ENCODE results near the gene LMO1.

DNA sequence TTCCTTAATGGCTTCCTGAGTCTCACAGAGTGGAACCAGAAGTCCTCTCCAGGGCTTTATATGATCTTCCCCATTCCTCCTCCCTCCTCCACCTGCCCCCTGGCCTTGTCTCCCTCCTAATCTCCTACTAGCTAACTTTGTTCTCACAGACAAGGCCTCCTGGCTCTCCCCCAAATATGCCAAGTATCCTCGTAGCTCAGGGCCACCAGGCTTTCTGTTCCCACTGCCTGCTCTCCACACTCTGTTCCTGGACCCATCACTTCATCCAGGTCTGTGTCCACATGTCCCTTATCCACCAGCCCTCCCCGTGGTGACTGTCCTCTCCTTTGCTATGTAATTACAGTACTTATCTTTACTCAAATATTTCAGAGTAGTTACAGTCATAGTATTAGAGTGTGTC, 23.2 kb upstream of the LMO1 start:
- TF ChIP-seq TCF4 (CRISPR knock-in tag; IDR thresholded peaks at IDR 0.05; ENCODE audit: borderline replicate concordance) = no peak
- no peak for TF ChIP-seq RARB (CRISPR knock-in tag; IDR thresholded peaks at IDR 0.05)
- no peak for TF ChIP-seq ISL1 (CRISPR knock-in tag; IDR thresholded peaks at IDR 0.05)

All from SK-N-SH treated with all-trans-retinoic acid at 6 μM for 48 hours (cell line).